K562 (cell line): ENCODE measurements around the gene BIRC5. TPM values are rescaled to one million over a fixed set of nuclear protein-coding genes. Genes with fewer than 3 reads are reported as not detected.

ENCODE experiments used
- ATAC-seq: fragments of 200-7000 bp; cut with Tn5 transposase; 3 replicates; pipeline ENCODE4 v1.9.1; 2020; ENCODE audit warnings: moderate library complexity
- BruUV-seq: library from RNA; stranded (reverse); fragments of 400-500 nt; replicated peaks from 2 replicates; lab custom pipeline; 2021; lab: Mats Ljungman, UMichigan
- CTCF ChIA-PET: fragments of 300-600 bp; formaldehyde crosslinking; extraction: SDS; loops from one replicate; lab custom pipeline; 2021; ENCODE audit warnings: low intra/inter-chr PET ratio; lab: Yijun Ruan, JAX
- POLR2A ChIA-PET: fragments of 300-600, 350-650 bp; sonication (Branson Sonifier 250); formaldehyde crosslinking; extraction: SDS; loops from one replicate; lab custom pipeline; 2021; ENCODE audit warnings: antibody characterized with exemption, inconsistent platforms; lab: Yijun Ruan, JAX
- DNase-seq, 4 experiments: peaks; one replicate each; pipeline versions ENCODE4 v3.0.0 to v3.0.0-alpha.2; 2011 to 2018; ENCODE audit warnings: low spot score in 3 of 4, mixed read lengths in 3 of 4; ENCODE audit errors: extremely low read depth in 1 of 4
- FAIRE-seq: peaks from 2 replicates; lab custom pipeline; 2011; peaks lifted over from hg19 to GRCh38; lab: Jason Lieb, UNC
- H2AFZ ChIP-seq: 2 replicates; pipeline ENCODE4 v1.6.0; 2011; ENCODE audit warnings: low read depth, low read length, control low read depth, inconsistent platforms
- H3K27ac ChIP-seq: fragments of 200-600 bp; 3 replicates; pipeline ENCODE4 v1.8.0; 2011; ENCODE audit warnings: low read depth, mild to moderate bottlenecking, control low read depth, inconsistent platforms, low read length, moderate library complexity, mixed read lengths; ENCODE audit errors: extremely low read depth
- H3K27me3 ChIP-seq, 2 experiments: fragments of 300-600 bp in 1 of 2; 2 replicates in 1 of 2; 3 replicates in 1 of 2; pipeline versions ENCODE4 v1.6.0 to v1.8.0; 2011; ENCODE audit warnings: inconsistent platforms in 2 of 2, low read length in 2 of 2, mild to moderate bottlenecking in 1 of 2, mixed read lengths in 1 of 2, moderate library complexity in 1 of 2; ENCODE audit not compliant: control insufficient read depth in 2 of 2, insufficient read depth in 2 of 2
- H3K36me3 ChIP-seq: fragments of 300-600 bp; 3 replicates; pipeline ENCODE4 v1.8.0; 2011; ENCODE audit warnings: mild to moderate bottlenecking, low read length, inconsistent platforms; ENCODE audit not compliant: control insufficient read depth, insufficient read depth
- H3K4me1 ChIP-seq, 2 experiments: fragments of 200-600 bp in 1 of 2; replicated peaks in 1 of 2; 2 replicates in 1 of 2; 3 replicates in 1 of 2; pipeline versions ENCODE4 v1.5.1 to v1.8.0; 2011; ENCODE audit warnings: inconsistent platforms in 2 of 2, low read length in 2 of 2, mild to moderate bottlenecking in 1 of 2, mixed read lengths in 1 of 2, moderate library complexity in 1 of 2; ENCODE audit not compliant: control insufficient read depth in 2 of 2, insufficient read depth in 2 of 2
- H3K4me2 ChIP-seq: 2 replicates; pipeline ENCODE4 v1.6.1; 2011; ENCODE audit warnings: low read length, control low read depth, inconsistent platforms, mixed read lengths; ENCODE audit not compliant: insufficient read depth
- H3K4me3 ChIP-seq: fragments of 200-600 bp; sonication (generic), shearing (Covaris generic); 2 replicates; pipeline ENCODE4 v1.5.1; 2016; ENCODE audit warnings: control low read depth, inconsistent platforms
- H3K79me2 ChIP-seq: fragments of 200-600 bp; 3 replicates; pipeline ENCODE4 v1.8.0; 2011; ENCODE audit warnings: low read length, inconsistent platforms; ENCODE audit not compliant: control insufficient read depth, insufficient read depth
- H3K9ac ChIP-seq, 2 experiments: 2 replicates each; pipeline versions ENCODE4 v1.6.0 to v1.6.1; 2011; ENCODE audit warnings: low read depth in 2 of 2, low read length in 2 of 2, control low read depth in 1 of 2, inconsistent platforms in 1 of 2, mild to moderate bottlenecking in 1 of 2, mixed read lengths in 1 of 2; ENCODE audit not compliant: insufficient read depth in 1 of 2
- H3K9me1 ChIP-seq: one replicate; pipeline ENCODE4 v1.6.0; 2011; ENCODE audit warnings: inconsistent platforms, mild to moderate bottlenecking, low read length, moderate library complexity; ENCODE audit not compliant: control insufficient read depth, insufficient read depth
- H3K9me3 ChIP-seq: replicated peaks from 2 replicates; pipeline ENCODE4 v1.5.1; 2011; ENCODE audit warnings: low read depth, low read length, inconsistent platforms; ENCODE audit not compliant: control insufficient read depth, insufficient read depth
- H4K20me1 ChIP-seq: replicated peaks from 2 replicates; pipeline ENCODE4 v1.6.1; 2011; ENCODE audit warnings: low read length, inconsistent platforms, mixed read lengths; ENCODE audit not compliant: control insufficient read depth, insufficient read depth
- AFF4 ChIP-seq: sonication (generic); formaldehyde crosslinking; IDR thresholded peaks from 2 replicates; pipeline ENCODE4 v1.8.0; 2023; ENCODE audit warnings: mild to moderate bottlenecking, missing genetic modification reagents
- HDAC3 ChIP-seq: fragments of 450-650 bp; IDR thresholded peaks from 2 replicates; pipeline ENCODE4 v1.6.1; 2018; ENCODE audit warnings: borderline replicate concordance, mild to moderate bottlenecking, moderate library complexity; ENCODE audit not compliant: partially characterized antibody
- PHF20 ChIP-seq: fragments of 450-650 bp; IDR thresholded peaks from 2 replicates; pipeline ENCODE4 v1.6.1; 2018; ENCODE audit not compliant: partially characterized antibody
- RBM15 ChIP-seq: fragments of 200-400 bp; formaldehyde crosslinking; IDR thresholded peaks from 2 replicates; pipeline ENCODE4 v1.6.1; 2018; ENCODE audit warnings: mild to moderate bottlenecking, low read length, moderate library complexity; ENCODE audit not compliant: insufficient read depth
- WGBS: fragments of 100-300 bp; shearing (Covaris generic); methylation state at CpG from one replicate; pipeline ENCODE4 v1.1.6; 2016; ENCODE audit warnings: low coverage, mixed read lengths; ENCODE audit not compliant: insufficient coverage; ENCODE audit errors: missing lambda C conversion rate; 5-methylcytosine and 5-hydroxymethylcytosine counted together
- in situ Hi-C: fragments of 300-500 bp; cut with MboI; formaldehyde crosslinking; loops from 4 replicates; pipeline ENCODE4 v1.15.0; 2018; ENCODE audit warnings: inconsistent platforms, mixed read lengths
- intact Hi-C: fragments of 100-400 bp; cut with micrococcal nuclease; formaldehyde crosslinking; loops from 2 replicates; pipeline ENCODE4 v1.14.2; 2022
- polyA plus RNA-seq, 8 experiments: library from polyadenylated mRNA; depleted of rRNA in 4 of 8; stranded (reverse) in 5 of 8; unstranded in 3 of 8; fragments of >200 nt; fragmentation: Nextera tagmentation in 2 of 8; fragmentation: Illumina TruSeq in 1 of 8; extraction: Ambion mirVana in 2 of 8; extraction: Trizol in 1 of 8; gene quantifications; 2 replicates each; pipeline versions ENCODE4 v1.2.1 to v1.2.3, GENCODE V29; 2011 to 2014; ENCODE audit warnings: inconsistent platforms in 1 of 8, missing spikeins in 1 of 8
- total RNA-seq, 7 experiments: library from RNA; depleted of rRNA in 6 of 7; stranded (reverse); fragments of >200 nt in 6 of 7; fragmentation: Illumina TruSeq in 2 of 7; extraction: Trizol in 2 of 7; gene quantifications; 2 replicates each; pipeline versions ENCODE4 v1.2.1 to v1.2.3, GENCODE V29; 2011 to 2021; ENCODE audit warnings: low replicate concordance in 1 of 7

Gene BIRC5
- total and polyA plus RNA-seq, 9 of the 15 experiments (the other 6 are each of a cell fraction or from before 2014, with no cell fraction given): 64.4 to 140 (median 101) TPM

GRCh38 chr17:78185981-78186691, 27.9 kb upstream of the BIRC5 start (continued):
- TF ChIP-seq HDAC3 (no peak), PHF20 (no peak)

- H3K79me2 ChIP-seq: peaks cover 84% of the 10 kb centered on the region
- POLR2A ChIA-PET: interaction anchor here (0.5 to 3.9 kb wide), 24 partner anchors 9 to 384 kb away, joined by 3 to 29 read pairs (median 4); partner anchors contain the start of gene TMC6
- peak; percentile 81; the same call in 1 of the 2 replicates for TF ChIP-seq AFF4 (CRISPR knock-in tag)
- no peak for TF ChIP-seq RBM15
These were observed 27.1 kb upstream of the BIRC5 start, which contains the start of the genes AFMID and TK1 for GRCh38 chr17:78186692-78187595. TSS of gene AFMID (plus strand) at chr17:78187362. CDS start at chr17:78187371, 9 bp downstream. TSS of gene TK1 (minus strand) at chr17:78187052. CDS start at chr17:78186994, 58 bp downstream.

More at GRCh38 chr17:78186692-78187595, 27.1 kb upstream of the BIRC5 start, which contains the start of the genes AFMID and TK1:
- Histone ChIP-seq H3K36me3 (peaks cover 66% of the 10 kb centered on the region; the same call in 2 of the 3 replicates), H3K4me1 (peaks cover 22 to 54% of the 10 kb centered on the region in 2 experiments), H3K27me3 (no peaks in the 10 kb centered on the region), H4K20me1 (peaks cover 14% of the 10 kb centered on the region), H3K9ac (peak within 1 kb of the TSS; percentile 93 to 99), H3K27ac (peak within 1 kb of the TSS; percentile 89), H3K9me1 (no peaks in the 10 kb centered on the region), H2AFZ (peak within 1 kb of the TSS; percentile 86), H3K9me3 (no peaks in the 10 kb centered on the region), H3K4me2 (peak within 1 kb of the TSS; percentile 99), H3K4me3 (peak within 1 kb of the TSS; percentile 86)
- CTCF ChIA-PET: interaction anchor here (0.6 to 0.9 kb wide), 4 partner anchors 64 to 305 kb away, joined by 3 to 4 read pairs (median 4); no protein-coding TSS in a partner anchor
- under 1% methylated on average over 38 of the region's 57 CpGs for WGBS
- no TSS peak for BruUV-seq
- intact Hi-C loops: loop anchor here (1.0 to 5.0 kb wide), 3 partner anchors 50 to 168 kb away; no protein-coding TSS in a partner anchor
- peak; percentile 96 for FAIRE-seq
- peak; percentile 98 to 99 (median 98) for DNase-seq
- in situ Hi-C loops: no loop called here
- ATAC-seq: peak; percentile 94
